H1 (cell line): ENCODE data around the gene OLAH. TPM values are rescaled to one million over a fixed set of nuclear protein-coding genes. Genes with fewer than 3 reads are reported as not detected.

Source experiments
- CTCF ChIA-PET: fragments of 300-600 bp; sonication (Branson Sonifier 250); formaldehyde crosslinking; loops from one replicate; lab custom pipeline; 2021; ENCODE audit not compliant: partially characterized antibody; lab: Charles Lee
- POLR2A ChIA-PET: fragments of 300-600 bp; sonication (Branson Sonifier 250); formaldehyde crosslinking; loops from one replicate; lab custom pipeline; 2021; ENCODE audit warnings: inconsistent platforms; ENCODE audit not compliant: partially characterized antibody; lab: Charles Lee
- DNase-seq, 2 experiments: peaks; one replicate each; pipeline versions ENCODE4 v3.0.0 to v3.0.0-alpha.2; 2010 to 2022; ENCODE audit warnings: low spot score in 2 of 2, low read depth in 1 of 2, mixed read lengths in 1 of 2
- FAIRE-seq: peaks from 2 replicates; lab custom pipeline; 2011; peaks lifted over from hg19 to GRCh38; lab: Jason Lieb, UNC
- H2AFZ ChIP-seq: 2 replicates; pipeline ENCODE4 v1.8.1; 2012; ENCODE audit warnings: low read length, inconsistent platforms
- H2AK5ac ChIP-seq: 2 replicates; pipeline ENCODE4 v1.6.1; 2013; ENCODE audit warnings: low read depth, low read length
- H2BK120ac ChIP-seq: replicated peaks from 2 replicates; pipeline ENCODE3; 2013; ENCODE audit warnings: low read depth, low read length, inconsistent platforms
- H2BK12ac ChIP-seq: 2 replicates; pipeline ENCODE4 v1.6.1; 2013; ENCODE audit warnings: low read depth, low read length
- H2BK15ac ChIP-seq: 2 replicates; pipeline ENCODE4 v1.6.1; 2013; ENCODE audit warnings: low read length
- H2BK20ac ChIP-seq: 2 replicates; pipeline ENCODE4 v1.6.1; 2013; ENCODE audit warnings: low read length
- H2BK5ac ChIP-seq: 2 replicates; pipeline ENCODE4 v1.6.1; 2013; ENCODE audit warnings: low read depth, low read length
- H3K14ac ChIP-seq: 2 replicates; pipeline ENCODE4 v1.6.1; 2013; ENCODE audit warnings: inconsistent platforms; ENCODE audit not compliant: insufficient read length
- H3K18ac ChIP-seq: 2 replicates; pipeline ENCODE4 v1.6.1; 2013; ENCODE audit warnings: low read length; ENCODE audit errors: extremely low read depth
- H3K23ac ChIP-seq: 2 replicates; pipeline ENCODE4 v1.6.1; 2013; ENCODE audit warnings: inconsistent platforms; ENCODE audit not compliant: insufficient read length
- H3K23me2 ChIP-seq: 2 replicates; pipeline ENCODE4 v1.6.1; 2013; ENCODE audit warnings: low read depth, low read length
- H3K27ac ChIP-seq: 2 replicates; pipeline ENCODE4 v1.6.1; 2011; ENCODE audit warnings: low read depth, low read length, inconsistent platforms
- H3K27me3 ChIP-seq, 4 experiments: replicated peaks in 1 of 4; 1 replicate in 1 of 4; 2 replicates in 3 of 4; pipeline versions ENCODE4 v1.6.1 to v1.8.1; 2011 to 2013; ENCODE audit warnings: low read length in 3 of 4, mild to moderate bottlenecking in 3 of 4, inconsistent platforms in 2 of 4, mixed read lengths in 2 of 4, moderate library complexity in 1 of 4; ENCODE audit not compliant: control insufficient read depth in 3 of 4, insufficient read depth in 3 of 4; ENCODE audit errors: extremely low read depth in 1 of 4
- H3K36me3 ChIP-seq, 4 experiments: 2 replicates each; pipeline versions ENCODE4 v1.6.1 to v1.8.1; 2011 to 2013; ENCODE audit warnings: mild to moderate bottlenecking in 4 of 4, low read length in 3 of 4, moderate library complexity in 2 of 4, control low read depth in 1 of 4, inconsistent platforms in 1 of 4; ENCODE audit not compliant: insufficient read depth in 4 of 4, control insufficient read depth in 2 of 4
- H3K4ac ChIP-seq: replicated peaks from 2 replicates; pipeline ENCODE3; 2013; ENCODE audit warnings: low read length, low read depth, mixed read lengths, inconsistent platforms; ENCODE audit not compliant: insufficient read length
- H3K4me1 ChIP-seq, 4 experiments: replicated peaks in 1 of 4; 1 replicate in 1 of 4; 2 replicates in 3 of 4; pipeline versions ENCODE4 v1.6.1 to v1.8.1; 2011 to 2013; ENCODE audit warnings: low read length in 3 of 4, inconsistent platforms in 2 of 4, mixed read lengths in 1 of 4; ENCODE audit not compliant: insufficient read depth in 4 of 4, control insufficient read depth in 3 of 4
- H3K4me2 ChIP-seq, 2 experiments: 2 replicates each; pipeline versions ENCODE4 v1.6.1 to v1.8.1; 2011 to 2013; ENCODE audit warnings: low read depth in 2 of 2, low read length in 2 of 2, control low read depth in 1 of 2, inconsistent platforms in 1 of 2, mild to moderate bottlenecking in 1 of 2; ENCODE audit not compliant: insufficient read depth in 1 of 2
- H3K4me3 ChIP-seq, 4 experiments: fragments of 200-600, 300-600 bp in 1 of 4; sonication (generic), shearing (Covaris generic), sonication (Bioruptor Twin) in 1 of 4; 2 replicates each; pipeline versions ENCODE4 v1.5.1 to v1.8.1; 2011 to 2016; ENCODE audit warnings: low read length in 4 of 4, low read depth in 3 of 4, control low read depth in 2 of 4, inconsistent platforms in 2 of 4, mild to moderate bottlenecking in 2 of 4, mixed read lengths in 1 of 4, moderate library complexity in 1 of 4; ENCODE audit not compliant: insufficient read depth in 2 of 4; ENCODE audit errors: extremely low read depth in 1 of 4
- H3K56ac ChIP-seq: replicated peaks from 2 replicates; pipeline ENCODE3; 2013; ENCODE audit warnings: low read depth, mild to moderate bottlenecking, mixed read lengths, low read length, inconsistent platforms; ENCODE audit not compliant: insufficient read length
- H3K79me1 ChIP-seq: 2 replicates; pipeline ENCODE4 v1.6.1; 2013; ENCODE audit warnings: low read depth, low read length, control low read depth
- H3K79me2 ChIP-seq, 2 experiments: 2 replicates each; pipeline versions ENCODE4 v1.6.1 to v1.8.1; 2012 to 2013; ENCODE audit warnings: low read length in 2 of 2, mild to moderate bottlenecking in 2 of 2, inconsistent platforms in 1 of 2; ENCODE audit not compliant: insufficient read depth in 2 of 2, control insufficient read depth in 1 of 2
- H3K9ac ChIP-seq, 4 experiments: replicated peaks in 1 of 4; 1 replicate in 1 of 4; 2 replicates in 3 of 4; pipeline versions ENCODE4 v1.6.1 to v1.8.1; 2011 to 2013; ENCODE audit warnings: low read depth in 3 of 4, low read length in 3 of 4, control low read depth in 2 of 4, mild to moderate bottlenecking in 2 of 4, moderate library complexity in 2 of 4, inconsistent platforms in 1 of 4; ENCODE audit errors: extremely low read depth in 1 of 4
- H3K9me3 ChIP-seq, 2 experiments: 2 replicates each; pipeline versions ENCODE4 v1.6.1 to v1.8.1; 2012 to 2013; ENCODE audit warnings: mild to moderate bottlenecking in 2 of 2, moderate library complexity in 2 of 2, control low read depth in 1 of 2, inconsistent platforms in 1 of 2, low read depth in 1 of 2, low read length in 1 of 2, mixed read lengths in 1 of 2; ENCODE audit not compliant: insufficient read depth in 2 of 2
- H4K20me1 ChIP-seq, 2 experiments: replicated peaks in 1 of 2; 2 replicates each; pipeline versions ENCODE3 to v1.8.1; 2011 to 2013; ENCODE audit warnings: inconsistent platforms in 2 of 2, low read length in 2 of 2, mild to moderate bottlenecking in 1 of 2; ENCODE audit not compliant: insufficient read depth in 2 of 2, control insufficient read depth in 1 of 2
- H4K5ac ChIP-seq: 2 replicates; pipeline ENCODE4 v1.6.1; 2013; ENCODE audit warnings: low read length, low read depth, mixed read lengths, inconsistent platforms; ENCODE audit not compliant: insufficient read length
- H4K8ac ChIP-seq: 2 replicates; pipeline ENCODE4 v1.8.0; 2013; ENCODE audit warnings: mild to moderate bottlenecking, moderate library complexity, low read length, inconsistent platforms; ENCODE audit not compliant: insufficient read depth; ENCODE audit errors: extremely low read depth
- H4K91ac ChIP-seq: replicated peaks from 2 replicates; pipeline ENCODE3; 2013; ENCODE audit warnings: low read length, mixed read lengths, inconsistent platforms; ENCODE audit not compliant: insufficient read length
- CBX5 ChIP-seq: fragments of 300-800, 300-1000 bp; sonication (generic); IDR thresholded peaks from 2 replicates; pipeline ENCODE4 v1.7.1; 2016; ENCODE audit warnings: antibody characterized with exemption, low read length, low read depth
- CHD2 ChIP-seq: IDR thresholded peaks from 2 replicates; pipeline ENCODE4 v1.6.1; 2012; ENCODE audit warnings: low read length, improper control_type of control experiment
- CTBP2 ChIP-seq: IDR thresholded peaks from 2 replicates; pipeline ENCODE4 v1.7.0; 2011; ENCODE audit warnings: borderline replicate concordance, mild to moderate bottlenecking, moderate library complexity, mixed read lengths, low read length; ENCODE audit not compliant: insufficient read depth, insufficient read length
- GTF2F1 ChIP-seq: IDR thresholded peaks from 2 replicates; pipeline ENCODE4 v1.6.1; 2012; ENCODE audit warnings: low read depth, low read length, improper control_type of control experiment, borderline replicate concordance
- MAFK ChIP-seq: IDR thresholded peaks from 2 replicates; pipeline ENCODE4 v1.6.1; 2012; ENCODE audit warnings: low read depth, mild to moderate bottlenecking, improper control_type of control experiment, low read length
- MAX ChIP-seq: IDR thresholded peaks from 2 replicates; pipeline ENCODE4 v1.6.1; 2012; ENCODE audit warnings: inconsistent platforms
- POLR2A ChIP-seq, 2 experiments: IDR thresholded peaks; 1 replicate in 1 of 2; 2 replicates in 1 of 2; pipeline ENCODE4 v1.6.1; 2011; ENCODE audit warnings: low read depth in 2 of 2, low read length in 2 of 2, mild to moderate bottlenecking in 2 of 2; ENCODE audit errors: control extremely low read depth in 1 of 2
- SAP30 ChIP-seq: fragments of 300-600 bp; sonication (generic); IDR thresholded peaks from 2 replicates; pipeline ENCODE4 v1.7.1; 2012; ENCODE audit warnings: low read length, moderate library complexity, mild to moderate bottlenecking, inconsistent platforms; ENCODE audit not compliant: insufficient read depth, insufficient replicate concordance
- SRF ChIP-seq: IDR thresholded peaks from 2 replicates; pipeline ENCODE4 v1.6.1; 2011; ENCODE audit warnings: mild to moderate bottlenecking, low read depth, low read length, moderate library complexity
- SUZ12 ChIP-seq: fragments of 200-600 bp; sonication (generic); IDR thresholded peaks from 2 replicates; pipeline ENCODE4 v1.6.1; 2012; ENCODE audit warnings: mild to moderate bottlenecking, inconsistent platforms, low read length, moderate library complexity, mixed read lengths
- TAF1 ChIP-seq: IDR thresholded peaks from 2 replicates; pipeline ENCODE4 v1.6.1; 2011; ENCODE audit warnings: mild to moderate bottlenecking, low read depth, low read length
- TAF7 ChIP-seq: optimal IDR thresholded peaks from 2 replicates; pipeline ENCODE3; 2011; ENCODE audit warnings: low read depth, mild to moderate bottlenecking, inconsistent platforms, low read length, moderate library complexity, borderline replicate concordance
- WGBS, 2 experiments: shearing (Covaris generic) in 1 of 2; methylation state at CpG; one replicate each; pipeline versions ENCODE4 v1.1.6 to v1.1.7; 2013 to 2015; ENCODE audit warnings: low lambda C conversion rate in 2 of 2, mixed read lengths in 2 of 2, inconsistent platforms in 1 of 2, low coverage in 1 of 2, missing lambda C conversion rate in 1 of 2; ENCODE audit not compliant: insufficient replicate concordance in 2 of 2, insufficient coverage in 1 of 2, insufficient read length in 1 of 2; ENCODE audit errors: extremely low coverage in 1 of 2, missing lambda C conversion rate in 1 of 2; 5-methylcytosine and 5-hydroxymethylcytosine counted together
- polyA plus RNA-seq, 7 experiments: library from polyadenylated mRNA; depleted of rRNA in 3 of 7; stranded (reverse) in 5 of 7; unstranded in 2 of 7; fragments of >200 nt in 5 of 7; fragments of 200-250 nt in 2 of 7; gene quantifications; 1 replicate in 5 of 7; 2 replicates in 1 of 7; 4 replicates in 1 of 7; pipeline versions ENCODE4 v1.2.1 to v1.2.3, GENCODE V29; 2011 to 2013; ENCODE audit warnings: missing spikeins in 2 of 7, mixed read lengths in 2 of 7
- total RNA-seq: library from RNA; stranded (reverse); fragmentation: NEBNext Ultra II Directional; extraction: Animal tissue kit (Norgen Biotek cat#: 25700); gene quantifications from 2 replicates; pipeline ENCODE4 v1.2.1, GENCODE V29; 2021

OLAH gene
- total and polyA plus RNA-seq, 2 of the 8 experiments (the other 6 are each of a cell fraction or from before 2014, with no cell fraction given) = not detected

- H3K4me1 ChIP-seq = no peaks in the 10 kb centered on the region
- no peak overlapping the region for H3K18ac ChIP-seq
- no peak overlapping the region for H3K27ac ChIP-seq
- H3K4ac ChIP-seq = no peak overlapping the region
- H3K14ac ChIP-seq = no peak overlapping the region
- WGBS, 2 experiments = 96% methylated on average over 10 of the region's 10 CpGs; no CpG with 5 or more reads in 1 of the 2 experiments
- H2BK120ac ChIP-seq = no peak overlapping the region
- no peaks in the 10 kb centered on the region for H3K79me1 ChIP-seq
- ChIA-PET POLR2A (no interaction called here), CTCF (no interaction called here)
- H4K8ac ChIP-seq = no peak overlapping the region
- H2AFZ ChIP-seq = no peak overlapping the region
- no peak overlapping the region for H2BK5ac ChIP-seq
- no peaks in the 10 kb centered on the region for H3K36me3 ChIP-seq
- H3K9ac ChIP-seq = no peak overlapping the region
- no peaks in the 10 kb centered on the region for H3K9me3 ChIP-seq
- TF ChIP-seq CHD2 (no peak), MAFK (no peak), CTBP2 (no peak), MAX (no peak), TAF7 (no peak), TAF1 (no peak), POLR2A (IDR thresholded peaks at IDR 0.05; ENCODE audit: control extremely low read depth in 1 of 2, low read depth in 2 of 2, low read length in 2 of 2) (no peak), SAP30 (no peak), GTF2F1 (no peak), CBX5 (no peak), SRF (no peak), SUZ12 (no peak)
- TF ChIP-seq, all 59 proteins: peak for 0
- no peak overlapping the region for H4K5ac ChIP-seq
- FAIRE-seq = no peak
- no peaks in the 10 kb centered on the region; a peak in 1 of 7 replicates for H3K27me3 ChIP-seq
- no peak overlapping the region for H2BK12ac ChIP-seq
- H3K23ac ChIP-seq = no peak overlapping the region
- H3K23me2 ChIP-seq = no peaks in the 10 kb centered on the region
- H2BK15ac ChIP-seq = no peak overlapping the region
- H3K79me2 ChIP-seq = no peaks in the 10 kb centered on the region
- H3K4me2 ChIP-seq = no peak overlapping the region
- no peaks in the 10 kb centered on the region for H4K20me1 ChIP-seq
- no peak overlapping the region for H2AK5ac ChIP-seq
- H3K56ac ChIP-seq = no peak overlapping the region
- H3K4me3 ChIP-seq = no peak overlapping the region
- no peak overlapping the region for H2BK20ac ChIP-seq
- no peak for DNase-seq
- H4K91ac ChIP-seq = no peak overlapping the region
Observed at GRCh38 chr10:15038416-15038815, 5.3 kb upstream of the OLAH start.
